GM18519 (cell line): Measurements from ENCODE around the gene FFAR2.
"Not testable (repeated sequence)": the region's sequence is repeated elsewhere in the genome, so short reads cannot be mapped to it uniquely, and the experiment has no call there.

Source experiments
- ATAC-seq: cut with Tn5 transposase; IDR thresholded peaks from one replicate; pipeline ENCODE4 v1.9.1; 2021; ENCODE audit warnings: mild to moderate bottlenecking, moderate library complexity; ENCODE audit not compliant: unreplicated experiment, low FRiP score

FFAR2 gene

GRCh38 chr19:35447606-35448469 is at the start of gene FFAR2:
Gene FFAR2, plus strand, starts transcription at chr19:35448257. Its CDS starts 1,458 bp downstream, at chr19:35449715.
- no peak for ATAC-seq

GRCh38 chr19:35398570-35398969 is 49.5 kb upstream of the FFAR2 start:
- no peak for ATAC-seq

GRCh38 chr19:35399231-35399630 is 48.8 kb upstream of the FFAR2 start:
- ATAC-seq: no peak

- ATAC-seq: no peak
Measured at GRCh38 chr19:35399948-35400772, 47.9 kb upstream of the FFAR2 start.

- ATAC-seq: no peak
Measured at GRCh38 chr19:35400773-35401100, 47.3 kb upstream of the FFAR2 start.

- not testable (repeated sequence) for ATAC-seq
Measured at GRCh38 chr19:35401416-35401815, 46.6 kb upstream of the FFAR2 start.

- ATAC-seq: no peak
Measured at GRCh38 chr19:35403116-35403760, 44.8 kb upstream of the FFAR2 start.

- ATAC-seq: no peak
Measured at GRCh38 chr19:35404879-35405622, 43.0 kb upstream of the FFAR2 start.

- ATAC-seq: no peak
Measured at GRCh38 chr19:35407619-35408018, 40.4 kb upstream of the FFAR2 start.

GRCh38 chr19:35408284-35409171 is 39.5 kb upstream of the FFAR2 start:
- no peak for ATAC-seq

GRCh38 chr19:35409191-35409590 is 38.9 kb upstream of the FFAR2 start:
- no peak for ATAC-seq

GRCh38 chr19:35410487-35410886 is 37.6 kb upstream of the FFAR2 start:
- no peak for ATAC-seq

- no peak for ATAC-seq
Measured at GRCh38 chr19:35414442-35414841, 33.6 kb upstream of the FFAR2 start.

- ATAC-seq: no peak
Measured at GRCh38 chr19:35416331-35416730, 31.7 kb upstream of the FFAR2 start.

- no peak for ATAC-seq
Measured at GRCh38 chr19:35417278-35417677, 30.8 kb upstream of the FFAR2 start.

- ATAC-seq: no peak
Measured at GRCh38 chr19:35417713-35418534, 30.1 kb upstream of the FFAR2 start.

- ATAC-seq: no peak
Measured at GRCh38 chr19:35419046-35419445, 29.0 kb upstream of the FFAR2 start.

- no peak for ATAC-seq
Measured at GRCh38 chr19:35419805-35420204, 28.3 kb upstream of the FFAR2 start.

- no peak for ATAC-seq
Measured at GRCh38 chr19:35421362-35421761, 26.7 kb upstream of the FFAR2 start.
